Body of pancreas (tissue), 4 donors: ENCODE measurements around the gene EMILIN3. TPM values are rescaled to one million over a fixed set of nuclear protein-coding genes. Genes with fewer than 3 reads are reported as not detected.

ENCODE experiments used
- ATAC-seq: fragments of 150-250 bp; one replicate; pipeline ENCODE4 v1.9.1; 2016
- DNase-seq, 4 donors: peaks; one replicate each; pipeline ENCODE4 v3.0.0-alpha.2; 2019
- H3K27ac ChIP-seq, 4 donors: fragments of 200-600 bp; sonication (generic); 1 replicate in 3 of 4; 2 replicates in 1 of 4; pipeline versions ENCODE4 v1.5.1 to v1.6.1; 2016 to 2019; ENCODE audit warnings: mild to moderate bottlenecking in 1 of 4, mixed read lengths in 1 of 4, moderate library complexity in 1 of 4
- H3K27me3 ChIP-seq, 2 donors: fragments of 200-600 bp; sonication (generic); one replicate each; pipeline ENCODE4 v1.6.0; 2016; ENCODE audit warnings: mild to moderate bottlenecking in 1 of 2
- H3K36me3 ChIP-seq, 2 donors: fragments of 200-600 bp; sonication (generic); replicated peaks in 1 of 2; 2 replicates each; pipeline ENCODE4 v1.5.1; 2016; ENCODE audit warnings: low read depth in 2 of 2; ENCODE audit not compliant: insufficient read depth in 1 of 2
- H3K4me1 ChIP-seq: fragments of 200-600 bp; sonication (generic); one replicate; pipeline ENCODE4 v1.6.0; 2016
- H3K4me3 ChIP-seq, 2 donors: fragments of 200-600 bp; sonication (generic); 1 replicate in 1 of 2; 2 replicates in 1 of 2; pipeline ENCODE4 v1.5.1; 2016 to 2019
- H3K9me3 ChIP-seq, 3 donors: fragments of 200-600 bp; sonication (generic); 1 replicate in 2 of 3; 2 replicates in 1 of 3; pipeline ENCODE4 v1.5.1; 2016
- POLR2A ChIP-seq, 3 donors: fragments of 450-650 bp; IDR thresholded peaks; one replicate each; pipeline ENCODE4 v1.6.1; 2016; ENCODE audit warnings: antibody characterized with exemption in 3 of 3, mild to moderate bottlenecking in 2 of 3
- WGBS, 2 donors: methylation state at CpG; one replicate each; pipeline ENCODE4 v1.1.5; 2017; 5-methylcytosine and 5-hydroxymethylcytosine counted together
- intact Hi-C: fragments of 100-400 bp; cut with DNase I; formaldehyde crosslinking; loops from one replicate; pipeline ENCODE4 v1.15.1; 2023
- total RNA-seq, 2 donors: library from RNA; depleted of rRNA; stranded (reverse); fragments of >200 nt; gene quantifications; one replicate each; pipeline ENCODE4 v1.1.0, GENCODE V29; 2016
- TF ChIP-seq, protein P1 (sequence below), 7 experiments: fragments of 450-650 bp in 4 of 7; fragments of 200-600 bp in 3 of 7; sonication (generic) in 3 of 7; IDR thresholded peaks; one replicate each; pipeline ENCODE4 v1.5.1; 2016 to 2019; ENCODE audit warnings: antibody characterized with exemption in 7 of 7

EMILIN3 gene
- total RNA-seq, 2 donors from 2014 or later = 0.26 TPM; not detected in 1

DNA sequence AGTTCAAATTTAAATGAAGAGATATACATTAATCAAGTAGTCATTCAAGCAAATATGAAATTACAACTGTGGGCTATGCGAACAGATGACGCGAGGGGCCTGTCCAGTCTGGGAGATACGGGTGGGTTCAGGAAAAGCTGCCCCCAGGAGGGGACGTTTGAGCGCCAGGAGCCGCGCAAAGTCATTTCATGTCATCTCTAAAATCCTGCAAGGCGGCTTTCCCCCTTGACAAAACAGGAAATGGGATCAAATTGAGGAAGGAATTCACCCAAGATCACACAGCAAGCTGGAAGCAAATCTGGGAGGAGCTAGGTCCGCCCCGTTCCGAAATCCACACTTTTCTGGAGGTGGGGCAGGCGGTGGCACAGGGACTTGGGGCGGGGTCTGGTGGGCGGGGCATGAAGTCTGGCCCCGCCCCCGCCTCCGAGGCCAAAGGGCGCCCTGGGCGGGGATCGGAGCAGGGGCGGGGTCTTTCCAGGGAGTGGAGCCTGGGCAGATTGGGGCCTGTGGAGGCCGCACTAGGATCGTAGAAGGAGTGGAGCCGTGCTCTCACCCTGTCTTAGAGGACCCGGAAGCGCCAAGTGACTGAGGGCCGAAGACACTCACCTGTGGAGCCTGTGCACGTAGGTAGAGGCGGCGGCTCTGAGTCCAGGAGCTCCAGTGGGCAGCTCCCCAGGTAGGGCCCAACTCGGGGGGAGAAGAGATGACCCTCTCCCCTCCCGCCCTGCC is 26.1 kb downstream of the EMILIN3 start, which contains the start of gene LPIN3:
Gene LPIN3, plus strand, starts transcription at position 495 of the 729 bp plus-strand sequence. CDS start 4,983 bp downstream, outside the sequence.
- TF ChIP-seq POLR2A (IDR thresholded peaks at IDR 0.05) = peak; percentile 72 to 87 (median 86)
- TF ChIP-seq, protein P1, sequence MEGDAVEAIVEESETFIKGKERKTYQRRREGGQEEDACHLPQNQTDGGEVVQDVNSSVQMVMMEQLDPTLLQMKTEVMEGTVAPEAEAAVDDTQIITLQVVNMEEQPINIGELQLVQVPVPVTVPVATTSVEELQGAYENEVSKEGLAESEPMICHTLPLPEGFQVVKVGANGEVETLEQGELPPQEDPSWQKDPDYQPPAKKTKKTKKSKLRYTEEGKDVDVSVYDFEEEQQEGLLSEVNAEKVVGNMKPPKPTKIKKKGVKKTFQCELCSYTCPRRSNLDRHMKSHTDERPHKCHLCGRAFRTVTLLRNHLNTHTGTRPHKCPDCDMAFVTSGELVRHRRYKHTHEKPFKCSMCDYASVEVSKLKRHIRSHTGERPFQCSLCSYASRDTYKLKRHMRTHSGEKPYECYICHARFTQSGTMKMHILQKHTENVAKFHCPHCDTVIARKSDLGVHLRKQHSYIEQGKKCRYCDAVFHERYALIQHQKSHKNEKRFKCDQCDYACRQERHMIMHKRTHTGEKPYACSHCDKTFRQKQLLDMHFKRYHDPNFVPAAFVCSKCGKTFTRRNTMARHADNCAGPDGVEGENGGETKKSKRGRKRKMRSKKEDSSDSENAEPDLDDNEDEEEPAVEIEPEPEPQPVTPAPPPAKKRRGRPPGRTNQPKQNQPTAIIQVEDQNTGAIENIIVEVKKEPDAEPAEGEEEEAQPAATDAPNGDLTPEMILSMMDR (IDR thresholded peaks at IDR 0.05) = peak in 3 of 7 experiments; percentile 13 to 47 (median 28)
- H3K27ac ChIP-seq = peak within 1 kb of the TSS; percentile 67 to 88 (median 75)
- intact Hi-C loops = no loop called here

DNA sequence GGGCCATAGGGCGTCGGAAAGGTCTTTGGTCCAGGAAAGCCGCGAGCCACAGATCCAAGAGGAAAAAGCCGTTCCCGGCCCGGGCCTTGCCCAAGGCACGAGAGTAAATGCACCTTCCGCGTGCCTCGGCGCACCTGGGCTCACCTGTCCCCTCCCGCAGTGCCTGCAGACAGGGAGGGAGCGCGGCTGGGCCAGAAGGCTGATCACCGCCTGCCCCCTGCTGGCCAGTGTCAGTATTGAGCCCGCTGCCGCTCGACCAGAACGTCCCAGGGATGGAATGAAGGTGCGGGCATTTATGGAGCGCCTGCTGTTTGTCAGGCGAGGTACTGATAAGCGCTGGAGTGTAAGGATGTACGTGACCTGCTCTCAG is 26.7 kb downstream of the EMILIN3 start:
- 2 to 4% methylated on average over 12 to 25 of the region's 25 CpGs for WGBS, 2 donors
- H3K27ac ChIP-seq = peak overlapping the region; percentile 67 to 88 (median 75)
- H3K4me1 ChIP-seq = peaks cover 34% of the 10 kb centered on the region
- intact Hi-C loops = no loop called here
- no peaks in the 10 kb centered on the region for H3K27me3 ChIP-seq
- no peaks in the 10 kb centered on the region for H3K9me3 ChIP-seq
- DNase-seq (peak; percentile 94 to 97 (median 94)), ATAC-seq (peak; percentile 90)
- H3K4me3 ChIP-seq = peak overlapping the region in 1 of 2 donors; percentile 24
- TF ChIP-seq POLR2A (IDR thresholded peaks at IDR 0.05) = peak in 1 of 3 donors; percentile 29
- TF ChIP-seq, protein P1 (IDR thresholded peaks at IDR 0.05) = peak; percentile 97 to 99 (median 99)
- H3K36me3 ChIP-seq = no peaks in the 10 kb centered on the region

More for the DNA sequence above, 26.1 kb downstream of the EMILIN3 start, which contains the start of gene LPIN3:
- H3K4me3 ChIP-seq = peak within 1 kb of the TSS; percentile 38 to 39
- H3K4me1 ChIP-seq = peaks cover 30% of the 10 kb centered on the region
- WGBS, 2 donors = 2 to 3% methylated on average over 10 to 33 of the region's 33 CpGs
- no peaks in the 10 kb centered on the region for H3K9me3 ChIP-seq
- H3K27me3 ChIP-seq = no peaks in the 10 kb centered on the region
- DNase-seq (peak; percentile 94 to 96 (median 95)), ATAC-seq (peak; percentile 90)
- H3K36me3 ChIP-seq = no peaks in the 10 kb centered on the region

DNA sequence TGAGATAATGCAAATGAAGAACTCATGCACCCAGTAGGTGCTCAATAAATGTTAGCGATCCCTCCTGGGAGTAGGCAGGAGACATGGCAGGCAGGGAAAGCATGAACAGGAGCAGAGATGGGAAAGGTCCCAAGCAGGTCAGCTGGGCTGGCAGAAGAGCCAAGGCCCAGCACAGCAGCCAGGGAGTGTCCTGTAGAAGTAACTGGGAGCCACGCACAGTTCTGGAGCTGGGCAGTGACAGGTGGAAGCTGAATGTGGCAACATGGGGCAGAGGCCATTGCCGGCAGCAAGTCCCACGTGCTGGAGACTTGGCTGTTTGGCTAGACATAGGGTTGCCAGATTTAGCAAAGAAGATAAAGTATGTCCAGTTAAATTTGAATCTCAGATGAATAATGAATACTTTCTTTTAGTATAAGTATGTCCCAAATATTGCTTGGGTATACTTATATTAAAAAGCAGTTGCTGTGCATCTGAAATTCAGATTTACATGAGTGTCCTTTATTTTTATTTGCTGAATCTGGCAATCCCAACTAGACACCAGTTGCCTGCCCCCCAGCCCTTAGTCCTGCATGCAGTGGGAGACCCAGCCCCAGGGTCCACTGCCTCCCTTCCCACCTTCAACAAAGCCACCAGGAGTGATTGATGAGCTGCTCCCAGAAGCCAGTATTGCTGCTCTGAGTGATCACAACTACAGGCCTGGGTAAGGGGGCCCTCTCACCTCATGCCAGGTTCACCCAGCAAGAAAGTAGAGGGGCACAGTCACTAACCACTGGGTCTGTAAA is 29.7 kb downstream of the EMILIN3 start:
- intact Hi-C loops = no loop called here
- no peak overlapping the region for H3K27ac ChIP-seq
- no peaks in the 10 kb centered on the region for H3K9me3 ChIP-seq
- WGBS, 2 donors = 85 to 91% methylated on average over 4 of the region's 4 CpGs
- no peaks in the 10 kb centered on the region for H3K36me3 ChIP-seq
- no peaks in the 10 kb centered on the region for H3K27me3 ChIP-seq
- no peak for DNase-seq
- no peak overlapping the region for H3K4me3 ChIP-seq
- TF ChIP-seq, protein P1 (IDR thresholded peaks at IDR 0.05) = no peak
- no peak for TF ChIP-seq POLR2A (IDR thresholded peaks at IDR 0.05)
- no peak for ATAC-seq
- H3K4me1 ChIP-seq = peaks cover 35% of the 10 kb centered on the region

DNA sequence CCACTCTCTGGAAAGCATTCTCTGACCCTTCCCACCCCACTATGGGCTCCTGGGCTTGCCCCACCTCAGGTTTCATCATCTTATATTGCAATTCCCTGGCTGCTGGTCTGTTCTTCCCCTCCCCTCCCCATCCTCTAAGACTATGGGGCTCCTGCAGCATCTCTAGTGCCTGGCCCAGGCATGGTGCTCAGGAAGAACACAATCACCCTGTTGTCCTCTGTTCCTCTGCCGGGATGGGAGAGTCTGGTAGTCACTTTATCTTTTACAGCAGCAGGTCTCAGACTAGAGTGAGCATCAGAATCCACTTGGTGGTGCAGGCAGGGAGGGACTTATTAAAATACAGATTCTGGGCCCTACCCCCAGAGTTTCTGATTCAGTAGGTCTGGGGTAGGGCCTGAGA is 31.0 kb downstream of the EMILIN3 start:
- Histone ChIP-seq H3K27ac (peak overlapping the region in 1 of 4 donors; percentile 68), H3K36me3 (no peaks in the 10 kb centered on the region), H3K4me3 (no peak overlapping the region), H3K4me1 (peaks cover 23% of the 10 kb centered on the region), H3K9me3 (no peaks in the 10 kb centered on the region), H3K27me3 (no peaks in the 10 kb centered on the region)
- DNase-seq (no peak), ATAC-seq (no peak)
- 27 to 70% methylated on average over 1 of the region's 1 CpG for WGBS, 2 donors
- TF ChIP-seq, protein P1 (IDR thresholded peaks at IDR 0.05) = no peak
- no peak for TF ChIP-seq POLR2A (IDR thresholded peaks at IDR 0.05)
- intact Hi-C loops = loop anchor here (2.0 kb wide), 1 partner anchor 159 kb away; no protein-coding TSS in a partner anchor
